HepG2 (cell line): ENCODE measurements around the gene KCTD21. TPM values are rescaled to one million over a fixed set of nuclear protein-coding genes. Genes with fewer than 3 reads are reported as not detected.

Experiments
- ATAC-seq: fragments of 200-7000 bp; cut with Tn5 transposase; 3 replicates; pipeline ENCODE4 v1.9.1; 2020; ENCODE audit warnings: mild to moderate bottlenecking, moderate library complexity
- BruUV-seq: library from RNA; stranded (reverse); fragments of 400-500 nt; replicated peaks from 2 replicates; lab custom pipeline; 2021; lab: Mats Ljungman, UMichigan
- CTCF ChIA-PET: fragments of 300-600 bp; formaldehyde crosslinking; extraction: SDS; loops from one replicate; lab custom pipeline; 2021; ENCODE audit warnings: low total read pairs, inconsistent platforms, low intra/inter-chr PET ratio; lab: Yijun Ruan, JAX
- POLR2A ChIA-PET: fragments of 350-600 bp; sonication (Branson Sonifier 250); formaldehyde crosslinking; loops from one replicate; lab custom pipeline; 2020; ENCODE audit warnings: antibody characterized with exemption, inconsistent platforms; lab: Yijun Ruan, JAX
- DNase-seq: peaks from one replicate; pipeline ENCODE4 v3.0.0-alpha.2; 2015; ENCODE audit warnings: low spot score
- FAIRE-seq: peaks from 3 replicates; lab custom pipeline; 2011; peaks lifted over from hg19 to GRCh38; lab: Jason Lieb, UNC
- H2AFZ ChIP-seq: one replicate; pipeline ENCODE4 v1.6.1; 2011; ENCODE audit warnings: low read length, inconsistent platforms
- H3K27ac ChIP-seq: fragments of 300-600 bp; 3 replicates; pipeline ENCODE4 v1.8.0; 2011; ENCODE audit warnings: mixed run types, mild to moderate bottlenecking, mixed read lengths, low read length, inconsistent platforms; ENCODE audit not compliant: insufficient read depth; ENCODE audit errors: extremely low read length
- H3K27me3 ChIP-seq, 2 experiments: fragments of 200-600 bp in 1 of 2; 2 replicates in 1 of 2; 3 replicates in 1 of 2; pipeline versions ENCODE4 v1.6.0 to v1.8.0; 2011; ENCODE audit warnings: low read length in 2 of 2, mild to moderate bottlenecking in 2 of 2, moderate library complexity in 2 of 2, inconsistent platforms in 1 of 2; ENCODE audit not compliant: insufficient read depth in 2 of 2, control insufficient read depth in 1 of 2
- H3K36me3 ChIP-seq, 2 experiments: fragments of 200-600 bp in 1 of 2; replicated peaks in 1 of 2; 2 replicates in 1 of 2; 3 replicates in 1 of 2; pipeline versions ENCODE4 v1.5.1 to v1.8.0; 2011; ENCODE audit warnings: low read length in 2 of 2, inconsistent platforms in 1 of 2; ENCODE audit not compliant: insufficient read depth in 2 of 2, control insufficient read depth in 1 of 2
- H3K4me1 ChIP-seq: 2 replicates; pipeline ENCODE4 v1.5.1; 2012; ENCODE audit warnings: low read length, inconsistent platforms; ENCODE audit not compliant: insufficient read depth
- H3K4me2 ChIP-seq: 2 replicates; pipeline ENCODE4 v1.6.0; 2011; ENCODE audit warnings: low read depth, low read length, inconsistent platforms
- H3K4me3 ChIP-seq, 3 experiments: fragments of 200-600 bp in 1 of 3; sonication (generic), shearing (Covaris generic) in 1 of 3; replicated peaks in 1 of 3; 2 replicates each; pipeline ENCODE4 v1.5.1; 2011 to 2016; ENCODE audit warnings: low read length in 3 of 3, inconsistent platforms in 2 of 3, low read depth in 2 of 3, mild to moderate bottlenecking in 2 of 3, control low read depth in 1 of 3, mixed read lengths in 1 of 3; ENCODE audit not compliant: insufficient read depth in 1 of 3
- H3K79me2 ChIP-seq: one replicate; pipeline ENCODE4 v1.6.1; 2011; ENCODE audit warnings: low read length, inconsistent platforms; ENCODE audit not compliant: insufficient read depth
- H3K9ac ChIP-seq: 2 replicates; pipeline ENCODE4 v1.6.0; 2011; ENCODE audit warnings: mild to moderate bottlenecking, low read depth, low read length, inconsistent platforms; ENCODE audit not compliant: insufficient read depth
- H3K9me3 ChIP-seq: 2 replicates; pipeline ENCODE4 v1.5.1; 2012; ENCODE audit warnings: mild to moderate bottlenecking, low read length
- H4K20me1 ChIP-seq: 2 replicates; pipeline ENCODE4 v1.6.0; 2011; ENCODE audit warnings: inconsistent platforms, mild to moderate bottlenecking, low read length, moderate library complexity; ENCODE audit not compliant: insufficient read depth
- CENPT ChIP-seq: sonication (generic); formaldehyde crosslinking; IDR thresholded peaks from 2 replicates; pipeline ENCODE4 v1.8.0; 2022; ENCODE audit warnings: low read depth, mild to moderate bottlenecking, moderate library complexity, missing genetic modification reagents
- EP300 ChIP-seq, 3 experiments: sonication (generic) in 1 of 3; formaldehyde crosslinking in 1 of 3; IDR thresholded peaks; 2 replicates each; pipeline versions ENCODE4 v1.5.1 to v1.6.1; 2011 to 2020; ENCODE audit warnings: low read depth in 2 of 3, low read length in 2 of 3, borderline replicate concordance in 1 of 3, improper control_type of control experiment in 1 of 3, mild to moderate bottlenecking in 1 of 3, missing genetic modification reagents in 1 of 3, moderate library complexity in 1 of 3
- EZH2 ChIP-seq: conservative IDR thresholded peaks from 2 replicates; pipeline ENCODE4 v1.6.1; 2012; ENCODE audit warnings: mild to moderate bottlenecking, low read depth, low read length, moderate library complexity
- GATAD1 ChIP-seq: IDR thresholded peaks from 2 replicates; pipeline ENCODE4 v1.6.1; 2016; ENCODE audit warnings: missing genetic modification reagents, missing compliant biosample characterization
- GPBP1L1 ChIP-seq: sonication (generic); formaldehyde crosslinking; IDR thresholded peaks from 2 replicates; pipeline ENCODE4 v1.5.0; 2020; ENCODE audit warnings: mild to moderate bottlenecking, missing genetic modification reagents
- MXD3 ChIP-seq: IDR thresholded peaks from 2 replicates; pipeline ENCODE4 v1.6.1; 2016; ENCODE audit warnings: mild to moderate bottlenecking, missing biosample characterization, missing genetic modification reagents
- NCOA1 ChIP-seq: sonication (generic); formaldehyde crosslinking; IDR thresholded peaks from 2 replicates; pipeline ENCODE4 v1.9.0; 2021; ENCODE audit warnings: missing genetic modification reagents
- NR3C1 ChIP-seq: sonication (generic); formaldehyde crosslinking; IDR thresholded peaks from 2 replicates; pipeline ENCODE4 v1.4.0; 2020; ENCODE audit warnings: missing genetic modification reagents
- SALL1 ChIP-seq: sonication (generic); formaldehyde crosslinking; IDR thresholded peaks from 2 replicates; pipeline ENCODE4 v1.8.0; 2022; ENCODE audit warnings: mild to moderate bottlenecking, missing genetic modification reagents
- SNAPC5 ChIP-seq: sonication (generic); formaldehyde crosslinking; IDR thresholded peaks from 2 replicates; pipeline ENCODE4 v1.8.1; 2023; ENCODE audit warnings: mild to moderate bottlenecking, missing genetic modification reagents, borderline replicate concordance
- TAF15 ChIP-seq: fragments of 200-400 bp; formaldehyde crosslinking; IDR thresholded peaks from one replicate; pipeline ENCODE4 v1.6.1; 2018; ENCODE audit warnings: mild to moderate bottlenecking, low read depth, low read length; ENCODE audit not compliant: poor library complexity, severe bottlenecking
- TBP ChIP-seq: sonication (generic); formaldehyde crosslinking; IDR thresholded peaks from 2 replicates; pipeline ENCODE4 v1.5.0; 2020; ENCODE audit warnings: missing genetic modification reagents
- ZBTB25 ChIP-seq: IDR thresholded peaks from 2 replicates; pipeline ENCODE4 v1.6.1; 2018; ENCODE audit warnings: missing genetic modification reagents
- ZBTB33 ChIP-seq: sonication (generic); formaldehyde crosslinking; IDR thresholded peaks from 2 replicates; pipeline ENCODE4 v1.4.0; 2020; ENCODE audit warnings: missing genetic modification reagents
- ZFP62 ChIP-seq: sonication (generic); formaldehyde crosslinking; IDR thresholded peaks from 2 replicates; pipeline ENCODE4 v1.4.0; 2020; ENCODE audit warnings: missing genetic modification reagents
- ZNF232 ChIP-seq: sonication (generic); formaldehyde crosslinking; IDR thresholded peaks from 2 replicates; pipeline ENCODE4 v1.4.0; 2020; ENCODE audit warnings: missing genetic modification reagents, borderline replicate concordance
- ZNF235 ChIP-seq: sonication (generic); formaldehyde crosslinking; IDR thresholded peaks from 2 replicates; pipeline ENCODE4 v1.8.1; 2023; ENCODE audit warnings: mild to moderate bottlenecking, missing genetic modification reagents, borderline replicate concordance
- ZNF598 ChIP-seq: sonication (generic); formaldehyde crosslinking; IDR thresholded peaks from 2 replicates; pipeline ENCODE4 v1.5.1; 2020; ENCODE audit warnings: mild to moderate bottlenecking, missing genetic modification reagents, borderline replicate concordance
- in situ Hi-C: cut with HindIII; loops from 2 replicates; pipeline ENCODE4 v1.10.0; 2017; ENCODE audit warnings: low pct_unique_long_range_greater_than_20kb; ENCODE audit not compliant: extremely low pct_ligation_motif_present
- intact Hi-C: fragments of 100-400 bp; cut with micrococcal nuclease; formaldehyde crosslinking; loops from one replicate; pipeline ENCODE4 v1.10.0; 2022; ENCODE audit not compliant: unreplicated experiment
- polyA plus RNA-seq, 8 experiments: library from polyadenylated mRNA; depleted of rRNA in 3 of 8; stranded (reverse) in 7 of 8; unstranded in 1 of 8; fragments of >200 nt; fragmentation: Illumina TruSeq in 4 of 8; extraction: Trizol in 4 of 8; gene quantifications; 2 replicates each; pipeline versions ENCODE4 v1.2.1 to v1.2.3, GENCODE V29; 2011 to 2016; ENCODE audit warnings: low read depth in 4 of 8, missing spikeins in 1 of 8, mixed read lengths in 1 of 8; ENCODE audit not compliant: insufficient read depth in 1 of 8
- total RNA-seq, 5 experiments: library from RNA; depleted of rRNA; stranded (reverse); fragments of >200 nt; fragmentation: Illumina TruSeq; extraction: Trizol; gene quantifications; 2 replicates each; pipeline ENCODE4 v1.2.3, GENCODE V29; 2016; ENCODE audit warnings: low read depth in 1 of 5

The KCTD21 gene
- total and polyA plus RNA-seq, 2 of the 13 experiments (the other 11 are each of a cell fraction or from before 2014, with no cell fraction given) = 3.1 to 13.5 TPM

GRCh38 chr11:78231962-78232501 lies 43.6 kb upstream of the KCTD21 start:
- CTCF ChIA-PET = no interaction called here
- no peaks in the 10 kb centered on the region for H4K20me1 ChIP-seq
- no peak overlapping the region for H3K9ac ChIP-seq
- no peaks in the 10 kb centered on the region; a peak in 1 of 5 replicates for H3K36me3 ChIP-seq
- no peak for ATAC-seq
- peaks cover 18% of the 10 kb centered on the region for H3K4me1 ChIP-seq
- TF ChIP-seq ZFP62 = no peak
- TF ChIP-seq TBP (CRISPR knock-in tag) = no peak
- no peak for TF ChIP-seq GPBP1L1 (CRISPR knock-in tag)
- TF ChIP-seq ZBTB33 (CRISPR knock-in tag) = no peak
- TF ChIP-seq SALL1 (CRISPR knock-in tag) = no peak
- TF ChIP-seq SNAPC5 (CRISPR knock-in tag) = no peak
- no peak for TF ChIP-seq MXD3 (CRISPR knock-in tag)
- no peak for TF ChIP-seq ZNF232 (CRISPR knock-in tag)
- no peak for TF ChIP-seq EP300 (IDR thresholded peaks at IDR 0.05; ENCODE audit: low read depth in 2 of 2, low read length in 2 of 2)
- TF ChIP-seq EP300 (CRISPR knock-in tag; IDR thresholded peaks at IDR 0.05; ENCODE audit: borderline replicate concordance) = no peak
- TF ChIP-seq ZBTB25 (CRISPR knock-in tag) = no peak
- TF ChIP-seq NR3C1 = no peak
- no peak for TF ChIP-seq NCOA1 (CRISPR knock-in tag)
- TF ChIP-seq CENPT (CRISPR knock-in tag) = no peak
- TF ChIP-seq TAF15 = no peak
- TF ChIP-seq GATAD1 (CRISPR knock-in tag) = no peak
- TF ChIP-seq ZNF235 (CRISPR knock-in tag) = no peak
- no peak for TF ChIP-seq EZH2
- TF ChIP-seq ZNF598 (CRISPR knock-in tag) = no peak
- TF ChIP-seq, all 625 proteins: peak for 0
- FAIRE-seq (no peak), DNase-seq (no peak)
- no TSS peak for BruUV-seq
- H3K79me2 ChIP-seq = no peaks in the 10 kb centered on the region
- H3K9me3 ChIP-seq = no peaks in the 10 kb centered on the region
- in situ Hi-C loops (no loop called here), intact Hi-C loops (no loop called here)
- no peak overlapping the region for H3K4me3 ChIP-seq
- POLR2A ChIA-PET = no interaction called here
- H3K27me3 ChIP-seq = no peaks in the 10 kb centered on the region
- H2AFZ ChIP-seq = no peak overlapping the region
- no peak overlapping the region for H3K27ac ChIP-seq
- no peak overlapping the region for H3K4me2 ChIP-seq
